HG03442 (cell line): ENCODE results near the gene PTGER2.
A peak's percentile ranks its signal among the peaks of the same experiment; 100 is the strongest.

Source experiments
- ATAC-seq: cut with Tn5 transposase; IDR thresholded peaks from one replicate; pipeline ENCODE4 v1.9.1; 2021; ENCODE audit warnings: mild to moderate bottlenecking, moderate library complexity; ENCODE audit not compliant: unreplicated experiment

Gene PTGER2

GRCh38 chr14:52313903-52314594 lies at the start of gene PTGER2:
PTGER2 (plus strand) TSS chr14:52314312; CDS start chr14:52314549, 237 bp downstream.
- peak; percentile 39 for ATAC-seq

GRCh38 chr14:52265253-52265652 lies 48.9 kb upstream of the PTGER2 start:
- ATAC-seq, result no peak

GRCh38 chr14:52266179-52266578 lies 47.9 kb upstream of the PTGER2 start:
- ATAC-seq, result no peak

- no peak for ATAC-seq
Observed at GRCh38 chr14:52266782-52267181, 47.3 kb upstream of the PTGER2 start.

- ATAC-seq, result no peak
Observed at GRCh38 chr14:52267501-52268278, 46.4 kb upstream of the PTGER2 start, which contains the start of gene PTGDR. PTGDR (plus strand) TSS chr14:52267698; CDS start chr14:52267815, 117 bp downstream.

GRCh38 chr14:52268279-52269061 lies 45.6 kb upstream of the PTGER2 start:
- ATAC-seq, result no peak

GRCh38 chr14:52269100-52269499 lies 45.0 kb upstream of the PTGER2 start:
- ATAC-seq, result no peak

GRCh38 chr14:52269982-52270381 lies 44.1 kb upstream of the PTGER2 start:
- no peak for ATAC-seq

GRCh38 chr14:52271538-52271937 lies 42.6 kb upstream of the PTGER2 start:
- ATAC-seq, result no peak

GRCh38 chr14:52272375-52272774 lies 41.7 kb upstream of the PTGER2 start:
- no peak for ATAC-seq

- ATAC-seq, result no peak
Observed at GRCh38 chr14:52275372-52275771, 38.7 kb upstream of the PTGER2 start.

GRCh38 chr14:52277552-52277951 lies 36.6 kb upstream of the PTGER2 start:
- no peak for ATAC-seq

- ATAC-seq, result no peak
Observed at GRCh38 chr14:52279408-52279807, 34.7 kb upstream of the PTGER2 start.

- no peak for ATAC-seq
Observed at GRCh38 chr14:52283099-52283498, 31.0 kb upstream of the PTGER2 start.

- no peak for ATAC-seq
Observed at GRCh38 chr14:52286661-52287649, 27.2 kb upstream of the PTGER2 start.

GRCh38 chr14:52296378-52296777 lies 17.7 kb upstream of the PTGER2 start:
- ATAC-seq, result no peak

- no peak for ATAC-seq
Observed at GRCh38 chr14:52298795-52299194, 15.3 kb upstream of the PTGER2 start.

- ATAC-seq, result no peak
Observed at GRCh38 chr14:52299692-52300278, 14.3 kb upstream of the PTGER2 start.

GRCh38 chr14:52303236-52303635 lies 10.9 kb upstream of the PTGER2 start:
- no peak for ATAC-seq
